GM19193 (cell line): ENCODE data around the gene CASZ1.

Experiments used
- POLR2A ChIP-seq: IDR thresholded peaks from 4 replicates; pipeline ENCODE4 v1.6.1; 2011; ENCODE audit not compliant: insufficient read depth, insufficient read length; ENCODE audit errors: extremely low read depth

The CASZ1 gene

DNA sequence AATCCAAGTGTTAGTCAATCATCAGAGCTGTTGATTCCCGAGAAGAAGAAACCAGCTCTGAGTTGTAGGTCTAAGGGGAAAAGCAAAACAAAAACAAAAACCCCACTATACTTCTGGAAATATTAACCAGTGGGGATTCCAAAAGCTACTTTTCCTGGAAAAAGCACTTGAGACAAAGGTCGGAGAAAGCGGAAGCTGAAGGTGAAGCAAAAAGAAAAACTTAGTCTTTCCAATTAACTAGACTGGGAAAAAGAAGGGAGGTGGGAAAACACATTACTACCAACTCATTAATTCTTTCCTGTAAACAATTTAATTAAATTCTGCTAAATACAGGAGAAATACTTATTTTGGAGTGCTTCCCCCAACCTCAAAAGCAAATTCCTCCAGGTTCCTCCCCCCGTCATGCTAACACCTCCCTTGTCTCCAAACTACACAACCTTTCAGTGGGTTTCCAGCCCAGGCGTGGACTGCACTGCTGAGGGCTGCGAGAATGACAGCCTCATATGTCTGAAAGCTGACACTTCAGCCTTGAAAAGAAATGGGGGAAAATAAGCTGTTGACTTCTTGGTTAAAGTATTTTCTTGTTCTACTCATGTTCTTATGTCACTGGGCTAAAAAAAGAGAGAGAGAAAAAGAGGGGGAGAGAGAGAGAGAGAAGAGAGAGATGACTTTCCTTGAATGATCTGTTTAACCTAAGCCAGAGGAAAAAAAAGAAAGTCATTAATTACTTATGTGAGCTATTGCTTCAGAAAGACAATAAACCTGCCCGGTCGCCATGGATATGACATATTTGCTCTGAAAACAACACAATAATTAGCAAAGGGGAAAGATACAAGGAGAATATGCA lies 5.1 kb downstream of the CASZ1 start:
- TF ChIP-seq POLR2A, result no peak

DNA sequence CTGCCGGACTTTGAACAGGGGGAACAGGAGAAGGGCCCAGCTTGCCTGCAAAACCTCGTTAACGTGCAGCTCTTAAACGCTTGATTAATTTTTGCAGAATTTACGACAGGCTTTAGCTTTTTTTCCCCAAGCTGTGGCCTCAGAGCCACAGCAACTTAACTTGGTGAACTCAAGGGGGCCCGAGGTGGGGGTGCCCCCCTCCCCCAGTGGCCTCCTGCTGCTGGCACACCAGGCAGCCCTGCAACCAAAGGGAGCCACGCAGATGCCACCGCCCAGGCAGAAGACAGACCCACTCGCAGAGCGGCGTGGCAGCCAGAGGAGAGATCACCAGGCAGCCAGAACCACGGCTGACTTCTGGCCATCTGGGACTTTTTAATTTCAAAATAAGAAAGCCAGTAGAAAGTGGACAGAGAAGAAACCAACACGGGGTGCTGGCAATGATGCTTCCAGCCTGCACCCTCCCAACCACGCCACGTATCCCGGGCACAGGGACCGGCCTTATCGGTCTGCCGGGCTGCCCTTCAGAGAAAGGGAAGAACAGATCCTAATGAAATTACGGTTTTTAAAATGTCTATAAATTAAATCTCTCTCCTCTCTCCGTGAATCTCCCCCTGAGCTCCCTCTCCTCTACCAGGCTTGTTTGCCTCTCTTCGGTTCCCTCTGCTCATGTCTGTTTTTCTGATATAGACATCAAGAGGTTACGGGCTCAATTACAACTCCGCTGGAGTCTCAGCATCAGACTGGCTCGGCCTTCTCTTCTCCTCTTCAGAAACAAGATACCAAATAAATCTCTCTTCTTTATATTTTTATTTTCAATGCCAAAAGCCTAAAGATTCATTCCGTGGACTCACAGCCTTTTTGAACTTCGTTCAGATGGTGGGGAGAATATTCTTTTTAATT lies 6.4 kb downstream of the CASZ1 start:
- no peak for TF ChIP-seq POLR2A

DNA sequence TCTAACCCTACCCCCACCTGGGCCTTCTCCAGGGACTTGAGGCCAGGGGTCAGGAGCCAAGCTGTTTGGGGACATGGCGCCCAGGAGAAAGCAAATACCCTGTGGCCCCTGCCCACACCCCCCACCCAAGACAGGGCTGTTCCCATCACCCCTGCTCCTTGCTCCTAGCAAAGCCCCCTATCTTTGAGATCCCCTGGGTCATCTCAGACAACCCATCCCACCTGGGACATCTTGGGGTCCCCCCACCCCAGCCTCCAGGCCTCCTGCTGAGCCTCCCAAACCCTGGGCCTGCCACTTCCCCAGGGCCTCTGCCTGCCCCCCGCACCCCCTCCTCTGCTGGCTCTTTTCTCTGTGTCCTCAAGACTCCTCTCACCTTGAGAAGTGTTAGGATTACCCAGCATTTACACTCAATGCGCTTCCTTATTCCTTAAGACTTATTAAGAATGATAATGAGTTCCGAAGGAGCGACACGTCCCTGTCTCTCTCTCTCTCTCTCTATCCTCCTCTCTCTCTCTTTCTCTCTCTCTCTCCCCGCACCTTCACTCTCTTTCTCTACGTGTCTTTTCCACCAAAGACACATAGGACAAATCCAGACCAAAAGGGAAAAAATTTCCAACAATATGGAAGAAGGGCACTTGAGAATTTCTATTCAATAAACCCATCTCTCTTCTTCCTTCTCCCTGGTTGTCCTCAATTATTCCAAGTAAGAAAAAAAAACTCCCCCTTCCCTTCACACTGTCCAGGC lies 7.2 kb downstream of the CASZ1 start:
- no peak for TF ChIP-seq POLR2A

DNA sequence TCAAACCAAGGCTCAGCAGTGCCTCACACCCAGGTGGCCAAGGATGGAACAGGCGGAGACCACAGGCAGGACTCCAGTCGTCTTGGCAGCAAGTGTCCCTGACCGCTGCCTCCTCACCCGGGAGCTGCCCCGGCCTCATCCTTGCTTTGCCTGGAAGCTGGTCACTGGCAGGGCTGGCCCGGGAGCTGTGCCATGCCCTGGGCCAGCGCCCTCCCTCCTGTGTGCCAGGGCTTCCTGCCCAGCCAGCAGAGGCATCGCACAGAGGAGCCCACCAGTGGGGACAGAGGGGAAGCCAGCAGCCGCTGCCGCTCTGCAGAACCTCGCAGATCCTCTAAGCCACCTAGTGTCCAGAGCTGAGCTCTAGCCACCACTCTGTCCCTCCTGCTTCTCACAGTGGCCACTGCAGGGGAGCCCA lies 7.8 kb downstream of the CASZ1 start:
- no peak for TF ChIP-seq POLR2A

DNA sequence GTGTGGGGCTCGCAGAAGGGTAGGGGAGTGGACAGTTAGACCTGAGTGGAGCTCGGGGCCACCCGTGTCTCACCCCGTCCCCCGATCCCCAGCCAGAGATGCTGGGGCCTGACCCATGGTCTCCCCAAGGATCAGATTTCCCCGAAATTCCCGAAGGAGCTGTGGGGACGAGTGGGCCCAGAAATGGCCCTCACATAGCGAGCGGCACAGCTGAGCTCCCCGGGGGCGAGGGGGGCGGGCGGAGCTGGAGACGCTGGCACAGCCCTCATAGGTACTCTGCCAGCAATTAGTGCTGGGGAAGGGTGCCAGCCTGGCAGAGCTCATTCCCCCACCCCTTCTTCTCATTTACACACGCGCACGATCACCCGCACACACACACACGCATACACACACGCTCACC lies 9.2 kb downstream of the CASZ1 start:
- no peak for TF ChIP-seq POLR2A

DNA sequence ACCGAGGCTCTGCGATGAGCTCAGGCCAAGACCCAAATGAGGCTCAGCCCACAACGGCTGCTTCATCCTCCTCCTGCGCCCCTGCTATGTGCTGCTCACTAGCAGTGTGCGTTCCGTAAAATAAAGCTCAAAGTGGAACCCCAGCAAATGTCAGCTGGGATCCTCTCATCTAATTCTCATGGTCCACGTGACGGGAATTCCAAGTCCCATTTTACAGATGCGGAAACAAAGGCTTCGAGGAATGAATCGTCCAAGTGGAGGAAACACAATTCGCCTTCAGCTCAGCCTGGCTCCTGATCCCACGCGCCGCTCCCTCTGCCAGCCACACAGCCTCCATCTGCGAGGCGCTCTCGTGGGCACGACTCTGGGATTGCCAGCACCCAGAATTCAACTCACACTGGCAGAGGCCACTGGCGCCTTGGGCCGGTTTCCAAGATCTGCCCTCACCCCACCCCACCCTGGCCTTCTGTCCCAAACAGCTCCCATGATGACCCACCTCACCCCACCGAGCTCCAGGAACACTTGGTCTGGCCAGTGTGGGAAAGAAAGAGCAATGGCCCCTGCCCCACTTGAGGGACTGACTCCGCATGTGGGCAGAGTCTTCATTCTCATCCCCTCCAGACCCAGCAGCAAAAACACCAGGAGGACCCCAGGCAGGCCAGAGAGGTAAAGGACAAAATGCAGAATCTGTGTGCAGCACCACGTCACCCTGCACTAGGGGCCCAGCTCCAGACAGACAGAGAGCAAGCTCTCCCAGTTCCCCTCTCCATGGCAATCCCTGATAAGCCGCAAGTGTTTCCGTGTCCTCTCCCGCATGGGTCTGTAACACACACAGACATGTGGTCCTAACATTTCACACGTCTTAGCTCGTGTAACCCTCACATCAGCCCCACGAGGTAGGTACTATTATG lies 10.5 kb downstream of the CASZ1 start:
- TF ChIP-seq POLR2A, result no peak

DNA sequence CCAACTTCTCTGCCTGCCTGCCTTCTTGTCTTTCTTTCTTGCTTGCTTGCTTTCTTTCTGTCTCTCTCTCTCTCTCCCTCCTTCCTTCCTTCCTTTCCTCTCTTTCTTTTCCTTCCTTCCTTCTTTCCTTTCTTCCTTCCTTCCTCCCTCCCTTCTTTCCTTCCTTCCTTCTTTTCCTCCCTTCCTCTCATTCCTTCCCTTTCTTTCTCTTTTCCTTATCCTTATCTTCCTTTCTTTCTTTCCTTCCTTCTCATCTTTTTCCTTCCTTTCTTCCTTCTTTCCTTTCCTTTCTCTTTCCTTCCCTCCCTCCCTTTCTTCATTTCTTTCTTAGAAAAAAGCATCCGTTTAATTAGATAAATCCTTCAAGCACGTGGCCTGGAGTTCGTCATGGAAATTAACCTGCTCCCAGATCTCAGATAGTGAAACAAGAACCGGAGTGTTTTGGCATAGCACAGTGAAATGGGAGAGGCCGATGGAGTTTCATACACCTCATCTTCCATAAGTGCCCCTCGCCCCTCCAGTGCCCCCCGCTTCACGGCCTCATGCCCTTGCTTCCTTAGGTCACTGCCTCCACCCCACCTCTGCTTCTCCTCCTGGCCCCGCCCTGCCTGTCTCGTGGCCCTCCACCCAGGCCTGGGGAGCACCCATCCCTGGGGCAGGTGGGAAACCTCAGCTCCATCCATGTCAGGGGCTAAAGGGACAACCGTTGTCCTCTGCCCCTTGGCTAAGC lies 11.3 kb downstream of the CASZ1 start:
- no peak for TF ChIP-seq POLR2A

DNA sequence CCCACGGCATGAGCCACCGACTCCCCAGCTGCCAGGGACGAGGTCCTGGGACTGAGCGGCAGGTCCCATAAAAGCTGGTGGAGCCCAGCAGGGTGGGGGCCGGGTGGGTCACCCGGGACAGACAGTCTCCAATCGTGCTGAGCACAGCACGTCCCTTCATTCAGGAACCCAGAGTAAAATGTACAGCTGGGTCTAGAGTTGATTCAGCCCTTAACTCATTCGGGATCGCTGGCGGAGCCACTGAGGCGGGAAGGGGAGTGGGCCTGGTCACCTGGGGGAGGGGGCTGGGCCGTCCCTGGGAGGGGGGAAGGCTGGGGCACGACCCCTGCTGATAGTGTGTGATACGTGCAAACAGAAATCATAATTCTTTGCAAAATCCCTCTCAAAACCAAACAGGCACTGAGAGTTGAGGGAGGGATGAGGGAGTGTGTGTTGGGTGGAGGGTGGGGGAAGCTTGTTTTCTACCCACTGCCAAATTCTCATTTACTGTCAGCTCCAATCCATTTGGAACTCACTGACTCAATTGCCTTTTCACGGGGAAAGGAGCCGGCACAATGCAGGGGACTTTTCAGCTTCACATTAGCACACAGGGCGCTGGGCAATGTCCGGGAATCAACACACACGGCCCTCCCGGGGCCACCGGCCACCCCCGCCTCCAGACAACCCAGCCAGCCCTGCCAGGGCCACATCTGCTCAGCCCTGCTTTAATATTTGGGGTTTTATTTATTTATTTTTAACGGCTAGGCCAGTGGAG lies 13.8 kb downstream of the CASZ1 start:
- no peak for TF ChIP-seq POLR2A

DNA sequence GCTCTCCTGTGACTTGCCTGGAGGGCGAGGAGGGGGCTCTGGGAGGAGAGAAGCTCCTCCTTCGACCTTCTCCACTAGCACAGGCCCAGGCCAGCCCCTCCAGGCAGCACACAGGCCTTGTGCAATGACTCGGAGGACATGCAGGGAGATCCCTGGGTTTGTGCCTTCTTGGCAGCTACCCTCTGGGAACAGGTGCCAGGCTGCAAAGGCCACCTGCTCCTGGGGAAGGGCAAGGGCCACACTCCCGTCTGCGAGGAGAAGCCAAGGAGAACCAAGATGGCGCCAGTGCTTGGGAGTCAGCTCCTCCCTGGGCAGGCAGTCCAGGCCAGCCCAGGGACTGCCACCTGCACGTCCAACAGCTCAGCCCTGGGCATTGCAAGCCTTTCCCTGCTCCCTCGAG lies 15.3 kb downstream of the CASZ1 start:
- TF ChIP-seq POLR2A, result no peak

DNA sequence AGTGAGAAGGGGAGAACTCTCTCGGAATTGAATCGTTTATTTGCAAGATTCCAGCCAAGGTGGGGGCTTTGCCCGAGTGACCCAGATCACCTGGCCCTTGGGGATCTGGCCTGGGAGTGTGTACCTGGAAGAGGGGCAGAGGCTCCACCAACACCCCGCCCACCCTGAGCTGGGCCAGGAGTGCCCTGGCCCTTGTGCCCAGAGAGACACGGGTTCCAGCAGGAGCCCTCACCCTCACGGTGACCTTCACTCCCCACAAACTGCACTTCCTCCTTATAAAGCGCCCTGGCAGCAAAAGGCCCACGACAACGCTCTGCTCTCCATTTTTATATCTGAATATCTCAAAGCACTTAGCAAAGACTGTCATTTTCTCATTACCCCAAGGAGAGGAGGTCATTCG lies 16.6 kb downstream of the CASZ1 start:
- TF ChIP-seq POLR2A, result no peak

DNA sequence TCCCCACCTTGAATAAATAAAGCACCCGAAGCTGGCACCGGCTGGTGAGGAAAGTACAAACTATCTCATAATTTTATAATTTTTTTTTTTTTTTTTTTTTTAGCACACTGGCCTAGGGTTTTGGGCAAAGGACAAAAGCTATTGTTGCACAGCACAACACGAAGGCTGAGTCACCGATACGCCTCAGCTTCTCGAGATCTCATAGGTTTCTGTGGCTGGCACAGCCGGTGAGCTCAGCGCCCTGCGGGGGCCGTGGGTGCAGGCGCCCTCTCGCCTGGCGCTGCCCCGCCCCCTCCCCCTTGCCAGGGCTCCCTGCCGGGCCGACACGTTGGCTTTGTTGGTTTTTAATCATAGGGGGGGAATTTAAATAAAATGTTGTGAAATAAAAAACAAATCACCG lies 17.2 kb downstream of the CASZ1 start:
- no peak for TF ChIP-seq POLR2A

DNA sequence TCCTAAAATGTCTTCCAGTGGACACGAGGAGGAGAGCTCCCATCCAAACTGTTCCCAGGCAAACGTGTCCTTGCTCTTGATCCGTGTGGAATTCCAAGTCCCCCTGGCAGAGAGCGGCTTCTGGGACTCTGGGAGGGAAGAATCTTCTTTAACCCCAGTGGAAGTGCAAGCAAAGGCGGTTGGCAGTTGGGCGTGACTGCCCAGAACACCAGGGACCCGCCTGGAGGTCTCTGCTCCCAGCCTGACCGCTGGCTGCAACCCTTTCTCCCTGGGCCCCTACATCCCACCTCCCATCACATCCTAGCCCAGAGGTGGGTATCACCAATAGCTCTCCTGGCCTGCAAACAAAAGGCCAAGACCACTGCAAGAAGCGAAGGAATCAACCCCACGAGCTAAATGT lies 17.8 kb downstream of the CASZ1 start:
- no peak for TF ChIP-seq POLR2A
